ENCODE results near the gene RNF168. TPM values are rescaled to one million over a fixed set of nuclear protein-coding genes. Genes with fewer than 3 reads are reported as not detected.

RNF168 gene
- total RNA-seq, 1 experiment from 2014 or later, result 25.1 TPM

- no peak within 1 kb of the TSS for H3K4me2 ChIP-seq (ENCODE audit: low read length)
- no peaks in the 10 kb centered on the region for H3K27me3 ChIP-seq (ENCODE audit: insufficient read depth, low read length)
- no TSS peak for BruUV-seq (replicated peaks)
- H4K20me1 ChIP-seq (ENCODE audit: insufficient read depth), result no peaks in the 10 kb centered on the region
- CTCF ChIA-PET, result interaction anchor here (2.4 kb wide), 1 partner anchor 8 kb away, joined by 14 read pairs; no protein-coding TSS in a partner anchor
- no peaks in the 10 kb centered on the region for H3K9me2 ChIP-seq (ENCODE audit: insufficient read depth)
- RAD21 ChIA-PET (ENCODE audit: low non-redundant PET in 1 of 2, low total read pairs in 2 of 2, uncharacterized antibody in 2 of 2, unreplicated experiment in 2 of 2), result no interaction called here
- POLR2A ChIA-PET, result no interaction called here
- H2AFZ ChIP-seq (ENCODE audit: low read depth, low read length, poor library complexity, severe bottlenecking), result no peak within 1 kb of the TSS
- intact Hi-C loops (cut with micrococcal nuclease), result no loop called here
- no peak within 1 kb of the TSS for H3K27ac ChIP-seq (ENCODE audit: low read depth, low read length)
- no peak for TF ChIP-seq ZFX (IDR thresholded peaks at IDR 0.05)
- TF ChIP-seq YY1 (IDR thresholded peaks at IDR 0.05; ENCODE audit: extremely low read depth, insufficient replicate concordance, low read depth, low read length), result no peak
- no peak for TF ChIP-seq RAD21 (IDR thresholded peaks at IDR 0.05; ENCODE audit: low read depth)
- TF ChIP-seq POLR2AphosphoS5 (IDR thresholded peaks at IDR 0.05; ENCODE audit: low read depth, low read length), result no peak
- TF ChIP-seq FOSL1 (IDR thresholded peaks at IDR 0.05; ENCODE audit: low read depth), result no peak
- TF ChIP-seq, protein P1, sequence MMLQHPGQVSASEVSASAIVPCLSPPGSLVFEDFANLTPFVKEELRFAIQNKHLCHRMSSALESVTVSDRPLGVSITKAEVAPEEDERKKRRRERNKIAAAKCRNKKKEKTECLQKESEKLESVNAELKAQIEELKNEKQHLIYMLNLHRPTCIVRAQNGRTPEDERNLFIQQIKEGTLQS (IDR thresholded peaks at IDR 0.05), result no peak
- TF ChIP-seq, protein P2, sequence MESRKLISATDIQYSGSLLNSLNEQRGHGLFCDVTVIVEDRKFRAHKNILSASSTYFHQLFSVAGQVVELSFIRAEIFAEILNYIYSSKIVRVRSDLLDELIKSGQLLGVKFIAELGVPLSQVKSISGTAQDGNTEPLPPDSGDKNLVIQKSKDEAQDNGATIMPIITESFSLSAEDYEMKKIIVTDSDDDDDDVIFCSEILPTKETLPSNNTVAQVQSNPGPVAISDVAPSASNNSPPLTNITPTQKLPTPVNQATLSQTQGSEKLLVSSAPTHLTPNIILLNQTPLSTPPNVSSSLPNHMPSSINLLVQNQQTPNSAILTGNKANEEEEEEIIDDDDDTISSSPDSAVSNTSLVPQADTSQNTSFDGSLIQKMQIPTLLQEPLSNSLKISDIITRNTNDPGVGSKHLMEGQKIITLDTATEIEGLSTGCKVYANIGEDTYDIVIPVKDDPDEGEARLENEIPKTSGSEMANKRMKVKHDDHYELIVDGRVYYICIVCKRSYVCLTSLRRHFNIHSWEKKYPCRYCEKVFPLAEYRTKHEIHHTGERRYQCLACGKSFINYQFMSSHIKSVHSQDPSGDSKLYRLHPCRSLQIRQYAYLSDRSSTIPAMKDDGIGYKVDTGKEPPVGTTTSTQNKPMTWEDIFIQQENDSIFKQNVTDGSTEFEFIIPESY (IDR thresholded peaks at IDR 0.05; ENCODE audit: extremely low read depth, insufficient replicate concordance, low read length), result no peak
- no peak for TF ChIP-seq CEBPB (IDR thresholded peaks at IDR 0.05; ENCODE audit: low read depth)
- no peak for TF ChIP-seq ELF1 (IDR thresholded peaks at IDR 0.05; ENCODE audit: borderline replicate concordance, low read depth)
- no peak for TF ChIP-seq SIN3A (IDR thresholded peaks at IDR 0.05; ENCODE audit: low read depth)
- no peak for TF ChIP-seq SRF (IDR thresholded peaks at IDR 0.05; ENCODE audit: low read depth)
- TF ChIP-seq, protein P3, sequence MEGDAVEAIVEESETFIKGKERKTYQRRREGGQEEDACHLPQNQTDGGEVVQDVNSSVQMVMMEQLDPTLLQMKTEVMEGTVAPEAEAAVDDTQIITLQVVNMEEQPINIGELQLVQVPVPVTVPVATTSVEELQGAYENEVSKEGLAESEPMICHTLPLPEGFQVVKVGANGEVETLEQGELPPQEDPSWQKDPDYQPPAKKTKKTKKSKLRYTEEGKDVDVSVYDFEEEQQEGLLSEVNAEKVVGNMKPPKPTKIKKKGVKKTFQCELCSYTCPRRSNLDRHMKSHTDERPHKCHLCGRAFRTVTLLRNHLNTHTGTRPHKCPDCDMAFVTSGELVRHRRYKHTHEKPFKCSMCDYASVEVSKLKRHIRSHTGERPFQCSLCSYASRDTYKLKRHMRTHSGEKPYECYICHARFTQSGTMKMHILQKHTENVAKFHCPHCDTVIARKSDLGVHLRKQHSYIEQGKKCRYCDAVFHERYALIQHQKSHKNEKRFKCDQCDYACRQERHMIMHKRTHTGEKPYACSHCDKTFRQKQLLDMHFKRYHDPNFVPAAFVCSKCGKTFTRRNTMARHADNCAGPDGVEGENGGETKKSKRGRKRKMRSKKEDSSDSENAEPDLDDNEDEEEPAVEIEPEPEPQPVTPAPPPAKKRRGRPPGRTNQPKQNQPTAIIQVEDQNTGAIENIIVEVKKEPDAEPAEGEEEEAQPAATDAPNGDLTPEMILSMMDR (IDR thresholded peaks at IDR 0.05 in 2 of 3, conservative IDR thresholded peaks at IDR 0.05 in 1 of 3; ENCODE audit: borderline replicate concordance in 1 of 3, insufficient read depth in 1 of 3, low read depth in 2 of 3, low read length in 2 of 3), result no peak
- no peak for TF ChIP-seq TCF7L2 (IDR thresholded peaks at IDR 0.05; ENCODE audit: borderline replicate concordance, extremely low read depth, insufficient read depth, insufficient read length)
- no peak for TF ChIP-seq CBX3 (IDR thresholded peaks at IDR 0.05; ENCODE audit: low read depth)
- TF ChIP-seq JUND (IDR thresholded peaks at IDR 0.05), result no peak
- TF ChIP-seq, protein P4, sequence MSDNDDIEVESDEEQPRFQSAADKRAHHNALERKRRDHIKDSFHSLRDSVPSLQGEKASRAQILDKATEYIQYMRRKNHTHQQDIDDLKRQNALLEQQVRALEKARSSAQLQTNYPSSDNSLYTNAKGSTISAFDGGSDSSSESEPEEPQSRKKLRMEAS (IDR thresholded peaks at IDR 0.05), result no peak
- no peak within 1 kb of the TSS for H3K9ac ChIP-seq (ENCODE audit: low read length)
- no peak for DNase-seq (ENCODE audit: low read depth, low spot score)
- ATAC-seq, result no peak
- H3K4me1 ChIP-seq (ENCODE audit: control insufficient read depth in 1 of 2, insufficient read depth in 2 of 2, low read length in 2 of 2), result peaks cover 2 to 7% of the 10 kb centered on the region in 2 experiments; a peak in 2 of 4 replicates
- H3K79me2 ChIP-seq (ENCODE audit: insufficient read depth, low read length), result no peaks in the 10 kb centered on the region
- H3K4me3 ChIP-seq (replicated peaks in 1 of 2; ENCODE audit: low read depth in 1 of 2, low read length in 2 of 2), result no peak within 1 kb of the TSS
- H3K9me3 ChIP-seq (ENCODE audit: control insufficient read depth in 1 of 2, insufficient read depth in 1 of 2, low read depth in 1 of 2, low read length in 2 of 2), result no peaks in the 10 kb centered on the region
- no peaks in the 10 kb centered on the region for H3K36me3 ChIP-seq (ENCODE audit: control insufficient read depth in 1 of 2, insufficient read depth in 2 of 2, low read length in 2 of 2)
Measured at GRCh38 chr3:196514913-196515621, 11.5 kb upstream of the RNF168 start, which contains the start of gene SMCO1. SMCO1 (minus strand) TSS chr3:196515346; CDS start chr3:196515209, 137 bp downstream.
